Brain microvascular endothelial cell (primary cell): ENCODE data around the gene ADORA2A.

ENCODE experiments used
- DNase-seq: peaks from one replicate; pipeline ENCODE4 v3.0.0-alpha.2; 2020
- H3K27ac ChIP-seq: fragments of 250-450 bp; sonication (Bioruptor Pico); 2 replicates; pipeline ENCODE4 v1.5.1; 2020; ENCODE audit warnings: mild to moderate bottlenecking, moderate library complexity
- H3K27me3 ChIP-seq: fragments of 250-450 bp; sonication (Bioruptor Pico); replicated peaks from 2 replicates; pipeline ENCODE4 v1.5.1; 2020; ENCODE audit warnings: mild to moderate bottlenecking
- H3K36me3 ChIP-seq: fragments of 250-450 bp; sonication (Bioruptor Pico); replicated peaks from 2 replicates; pipeline ENCODE4 v1.5.1; 2020; ENCODE audit warnings: mild to moderate bottlenecking
- H3K4me3 ChIP-seq: 2 replicates; pipeline ENCODE4 v1.5.1; 2011; ENCODE audit warnings: low read depth, mild to moderate bottlenecking, control low read depth, low read length, moderate library complexity
- CTCF ChIP-seq: IDR thresholded peaks from 2 replicates; pipeline ENCODE4 v1.5.1; 2011; ENCODE audit warnings: low read depth, mild to moderate bottlenecking, moderate library complexity, low read length, control low read depth, inconsistent platforms; ENCODE audit errors: missing control alignments
- in situ Hi-C: cut with HindIII; loops from 2 replicates; pipeline ENCODE4 v1.10.0; 2017; ENCODE audit warnings: low sequenced_read_pairs, low pct_ligation_motif_present

The ADORA2A gene

GRCh38 chr22:24413736-24414385 is 13.5 kb upstream of the ADORA2A start:
- no peak for DNase-seq
- H3K4me3 ChIP-seq = no peak overlapping the region
- H3K36me3 ChIP-seq = peaks cover 16% of the 10 kb centered on the region
- no peaks in the 10 kb centered on the region for H3K27me3 ChIP-seq
- H3K27ac ChIP-seq = no peak overlapping the region
- TF ChIP-seq CTCF = no peak
- in situ Hi-C loops = no loop called here

- no peak for TF ChIP-seq CTCF
- in situ Hi-C loops = no loop called here
- peaks cover 16% of the 10 kb centered on the region for H3K36me3 ChIP-seq
- no peaks in the 10 kb centered on the region for H3K27me3 ChIP-seq
- no peak overlapping the region for H3K27ac ChIP-seq
- H3K4me3 ChIP-seq = no peak overlapping the region
- DNase-seq = no peak
Observed at GRCh38 chr22:24414523-24414922, 12.9 kb upstream of the ADORA2A start.

- Histone ChIP-seq H3K27me3 (no peaks in the 10 kb centered on the region), H3K36me3 (peaks cover 16% of the 10 kb centered on the region), H3K4me3 (no peak overlapping the region), H3K27ac (no peak overlapping the region)
- no peak for TF ChIP-seq CTCF
- in situ Hi-C loops = no loop called here
- DNase-seq = no peak
Observed at GRCh38 chr22:24414984-24415945, 12.1 kb upstream of the ADORA2A start.

- no peak for TF ChIP-seq CTCF
- in situ Hi-C loops = no loop called here
Observed at GRCh38 chr22:24416095-24416494, 11.3 kb upstream of the ADORA2A start.

GRCh38 chr22:24416611-24417010 is 10.8 kb upstream of the ADORA2A start:
- no peak for DNase-seq
- H3K4me3 ChIP-seq = no peak overlapping the region
- peaks cover 16% of the 10 kb centered on the region for H3K36me3 ChIP-seq
- in situ Hi-C loops = no loop called here
- H3K27ac ChIP-seq = no peak overlapping the region
- no peaks in the 10 kb centered on the region for H3K27me3 ChIP-seq
- TF ChIP-seq CTCF = no peak

More at GRCh38 chr22:24416095-24416494, 11.3 kb upstream of the ADORA2A start:
- peaks cover 16% of the 10 kb centered on the region for H3K36me3 ChIP-seq
- no peaks in the 10 kb centered on the region for H3K27me3 ChIP-seq
- no peak for DNase-seq
- no peak overlapping the region for H3K4me3 ChIP-seq
- no peak overlapping the region for H3K27ac ChIP-seq
